ENCODE data around the gene GTF3C5.
A peak's percentile ranks its signal among the peaks of the same experiment; 100 is the strongest.
"Not testable (repeated sequence)": the region's sequence is repeated elsewhere in the genome, so short reads cannot be mapped to it uniquely, and the experiment has no call there.

GTF3C5 gene

DNA sequence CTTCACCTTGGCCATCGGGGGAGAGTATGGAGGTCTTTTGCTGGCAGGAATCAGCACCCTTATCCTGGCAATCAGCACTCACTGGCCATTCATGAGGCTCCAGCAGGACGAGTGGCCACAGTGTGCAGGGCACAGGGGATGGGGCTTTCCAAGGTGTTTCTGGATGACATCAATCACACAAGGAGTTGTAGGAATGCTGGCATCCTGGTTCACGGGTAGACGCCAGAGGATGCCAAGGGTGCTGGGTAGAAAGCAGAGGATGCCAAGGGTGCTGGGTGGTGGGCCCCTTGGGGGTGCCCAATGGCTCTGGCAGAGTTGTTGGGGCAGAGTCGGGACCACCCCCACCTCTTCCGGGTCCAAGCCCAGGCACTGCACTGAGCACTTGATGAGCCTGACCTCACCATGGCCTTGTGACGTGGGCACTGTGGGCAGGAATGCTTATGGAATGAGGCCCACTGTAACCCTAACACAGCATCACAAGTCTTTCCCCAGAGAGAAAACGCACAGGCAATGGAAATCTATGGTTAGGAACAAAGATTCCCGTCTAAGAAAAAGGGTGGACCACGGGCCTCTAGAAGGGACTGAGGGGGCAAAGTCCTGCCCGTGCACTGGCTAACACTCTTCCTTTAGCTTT is 60.1 kb downstream of the GTF3C5 start:
- DNase-seq (ENCODE audit: low read depth) = no peak

DNA sequence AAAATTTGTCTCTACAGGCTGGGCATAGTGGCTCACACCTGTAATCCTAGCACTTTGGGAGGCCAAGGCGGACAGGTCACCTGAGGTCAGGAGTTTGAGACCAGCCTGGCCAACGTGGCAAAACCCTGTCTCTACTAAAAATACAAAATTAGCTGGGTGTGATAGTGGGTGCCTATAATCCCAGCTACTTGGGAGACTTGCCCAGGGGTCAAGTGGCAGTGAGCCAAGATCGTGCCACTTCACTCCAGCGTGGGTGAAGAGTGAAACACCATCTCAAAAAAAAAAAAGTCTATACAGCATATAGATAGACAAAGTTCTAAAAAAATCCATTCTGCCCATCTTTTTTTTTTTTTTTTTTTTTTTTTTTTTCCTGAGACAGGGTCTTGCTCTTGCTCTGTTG is 63.6 kb downstream of the GTF3C5 start:
- not testable (repeated sequence) for DNase-seq (ENCODE audit: low read depth)

DNA sequence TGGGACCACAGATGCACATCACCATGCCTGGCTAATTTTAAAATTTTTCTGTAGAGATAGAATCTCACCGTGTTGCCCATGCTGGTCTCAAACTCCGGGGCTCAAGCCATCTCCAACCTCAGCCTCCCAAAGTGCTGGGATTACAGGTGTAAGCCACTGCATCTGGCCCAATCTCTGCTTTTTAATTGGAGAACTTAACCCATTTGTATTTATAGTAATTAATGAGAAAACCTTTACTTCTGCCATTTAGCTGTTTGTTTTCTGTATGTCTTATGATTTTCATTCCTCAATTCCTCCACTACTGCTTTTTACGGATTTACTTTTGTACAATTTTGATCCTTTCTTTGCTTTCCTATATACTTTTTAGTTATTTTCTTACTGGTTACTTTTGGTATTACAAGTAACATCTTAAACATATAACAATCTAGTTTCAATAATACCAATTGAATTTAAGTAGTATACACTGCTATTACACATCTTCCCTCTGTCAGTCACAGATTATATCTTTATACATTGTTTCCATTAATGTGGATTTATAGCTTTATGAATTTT is 64.1 kb downstream of the GTF3C5 start:
- DNase-seq (ENCODE audit: low read depth) = no peak

DNA sequence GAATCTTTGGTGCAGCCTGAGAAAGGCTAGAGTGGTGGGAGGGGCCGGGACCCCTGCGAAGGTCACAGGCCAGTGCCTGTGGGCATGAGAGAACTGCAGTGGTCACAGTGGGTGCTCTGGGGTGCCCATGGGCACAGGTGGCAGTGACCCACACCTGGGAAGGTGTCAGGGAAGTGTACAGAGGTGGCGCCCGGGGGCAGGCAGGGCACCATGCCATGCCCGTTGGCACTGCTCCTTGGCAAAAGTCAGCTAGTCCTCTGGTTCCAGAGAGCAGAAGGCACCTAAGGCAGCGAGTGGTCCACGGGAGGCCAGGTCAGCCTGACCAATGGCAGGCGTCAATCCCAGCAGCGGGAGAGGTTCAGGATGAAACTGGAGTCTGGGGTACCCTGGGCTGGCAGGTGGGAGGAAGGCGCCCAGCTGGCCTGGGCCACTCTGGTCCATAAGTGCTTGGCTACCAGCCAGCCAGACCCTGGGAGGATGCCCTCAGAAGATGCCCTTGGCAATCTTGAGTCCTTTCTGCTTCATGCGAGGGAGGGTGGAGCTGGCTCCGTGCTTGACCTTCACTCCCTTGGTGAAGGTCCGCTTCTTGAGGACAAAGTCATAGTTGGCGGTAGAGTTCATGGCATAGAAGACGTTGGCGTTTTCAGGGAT is 67.4 kb downstream of the GTF3C5 start:
- no peak for DNase-seq (ENCODE audit: low read depth)

DNA sequence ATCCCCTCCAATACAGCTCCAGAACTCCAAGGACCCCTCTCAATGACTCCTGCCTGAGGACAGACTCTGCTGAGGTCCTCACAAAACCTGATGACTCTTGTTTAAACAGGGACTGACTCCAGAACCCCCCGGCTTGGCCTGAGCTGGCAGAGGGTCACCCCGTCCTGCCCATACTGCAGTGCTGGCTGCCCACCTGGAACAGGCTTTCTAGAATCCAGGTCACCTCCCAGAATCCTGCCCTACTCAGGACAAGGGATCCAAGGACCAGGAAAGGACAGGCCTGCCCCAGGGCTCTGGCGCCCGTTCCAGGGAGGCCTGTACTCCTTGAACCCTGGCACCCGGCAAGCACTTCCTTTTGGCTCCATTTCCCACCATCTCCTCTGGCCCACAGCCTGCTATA is 68.1 kb downstream of the GTF3C5 start:
- DNase-seq (ENCODE audit: low read depth) = no peak

DNA sequence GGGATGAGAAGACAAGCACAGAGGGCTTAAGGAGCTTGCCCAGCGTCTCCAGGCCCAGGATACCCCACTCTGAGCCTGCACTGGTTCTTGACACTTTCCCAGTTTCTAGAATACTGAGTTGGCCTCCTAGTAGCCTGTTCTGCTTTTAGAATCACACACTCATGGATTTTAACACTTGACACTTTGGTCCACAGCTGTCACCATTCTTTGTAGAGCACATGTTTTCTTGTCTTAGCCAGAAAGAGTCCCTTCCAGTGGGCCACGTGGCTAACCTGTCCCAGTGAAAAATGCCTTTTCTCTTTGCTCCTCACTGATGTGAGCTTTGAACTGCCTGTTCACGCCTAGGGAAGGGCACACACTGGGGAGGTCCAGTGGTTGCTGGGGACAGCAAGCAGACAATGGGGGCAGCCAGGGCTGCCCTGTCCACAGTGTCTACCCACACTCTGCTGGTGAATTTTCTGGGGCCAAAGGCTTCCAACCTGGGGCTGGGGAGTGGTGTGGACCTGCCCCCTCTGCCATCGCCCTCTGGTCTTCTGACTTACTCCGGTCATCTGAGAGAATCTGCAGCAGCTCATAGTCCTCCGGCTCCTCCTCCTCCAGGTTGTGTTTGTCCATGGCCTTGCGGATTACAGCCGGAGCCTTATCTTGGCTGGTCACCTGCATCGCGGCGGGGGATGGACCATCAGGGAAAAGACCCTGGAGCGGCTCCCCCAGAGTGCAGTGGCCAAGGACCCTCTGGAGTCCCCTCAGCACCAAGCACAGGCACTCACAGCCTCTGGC is 69.1 kb downstream of the GTF3C5 start:
- DNase-seq (ENCODE audit: low read depth) = no peak

DNA sequence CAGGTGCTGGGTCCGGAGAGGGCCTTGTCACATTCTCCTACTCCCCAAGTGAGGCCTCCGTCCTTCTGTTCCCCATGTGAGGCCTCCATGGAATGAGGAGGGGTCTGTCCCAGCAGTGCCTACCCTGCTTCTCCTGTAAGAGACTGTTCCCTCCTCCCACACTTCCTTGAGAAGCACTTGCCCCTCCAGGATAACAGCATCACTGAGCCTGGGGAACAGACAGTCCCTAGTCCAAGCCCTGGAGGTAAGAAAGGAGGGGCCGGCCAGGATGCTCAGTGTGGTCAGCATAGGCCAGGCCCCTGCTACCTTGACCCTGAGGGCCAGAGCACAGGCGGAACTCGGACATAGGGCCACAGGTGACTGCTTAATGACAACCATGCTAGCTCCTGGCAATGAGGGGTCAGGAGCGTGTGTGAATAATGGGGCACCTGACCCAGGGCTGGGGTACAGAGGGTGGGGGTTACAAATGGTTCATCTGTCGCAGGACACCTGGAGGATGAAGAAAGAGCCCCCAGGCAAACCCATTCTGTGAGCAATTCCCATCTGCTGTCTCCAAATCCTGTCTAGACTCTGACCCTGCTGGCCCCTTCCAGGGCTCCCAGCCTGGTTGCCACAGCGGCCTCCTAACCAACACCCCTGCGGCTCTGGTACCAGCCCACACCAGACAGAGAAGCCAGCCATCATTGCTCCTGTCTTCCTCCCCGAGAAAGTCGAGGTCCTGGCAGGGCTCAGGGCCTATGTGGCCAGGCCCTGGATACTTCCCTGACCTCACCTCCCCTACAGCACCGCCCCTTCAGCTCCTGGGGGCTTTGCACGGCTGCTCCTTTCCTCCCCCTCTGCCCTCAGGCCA is 69.9 kb downstream of the GTF3C5 start:
- DNase-seq (ENCODE audit: low read depth) = no peak

DNA sequence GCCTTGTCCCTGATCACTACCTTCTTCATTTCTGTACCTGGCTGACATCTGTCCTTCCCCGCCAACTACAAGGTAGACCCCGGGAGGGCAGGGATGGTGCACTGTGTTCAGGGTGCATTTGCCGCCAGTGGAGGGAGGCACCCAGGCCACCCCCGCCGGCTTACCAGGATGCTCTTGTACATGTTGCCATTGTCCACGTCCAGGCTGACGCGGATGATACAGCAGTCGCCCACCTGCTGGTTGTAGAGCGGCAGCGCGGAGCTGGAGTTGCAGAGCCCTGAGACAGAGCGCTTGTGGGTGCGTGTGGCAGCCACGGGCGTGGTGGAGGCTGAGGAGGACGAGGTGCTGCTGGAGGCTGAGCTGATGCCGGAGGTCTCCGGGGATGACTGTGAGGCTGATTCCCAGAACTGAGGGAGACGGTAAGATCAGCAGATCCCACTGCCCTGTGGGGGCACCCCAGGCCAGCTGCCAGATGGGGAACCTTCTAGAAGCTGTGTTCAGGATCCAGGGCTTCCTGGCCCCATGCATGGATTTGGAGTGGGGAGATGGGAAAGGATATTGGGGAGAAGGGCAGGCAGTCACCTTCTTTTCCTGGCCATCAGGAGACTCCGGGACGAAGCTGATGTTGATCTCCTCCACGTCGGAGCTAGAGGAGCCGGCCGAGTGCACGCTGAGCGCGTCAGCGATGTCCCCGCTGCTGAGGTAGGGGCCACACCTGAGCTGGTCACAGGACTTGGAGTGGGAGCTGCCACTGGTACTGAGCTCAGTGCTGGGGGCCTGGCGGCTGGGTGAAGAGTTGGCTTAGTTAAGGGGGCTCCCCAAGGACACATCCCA is 70.8 kb downstream of the GTF3C5 start:
- no peak for DNase-seq (ENCODE audit: low read depth)

DNA sequence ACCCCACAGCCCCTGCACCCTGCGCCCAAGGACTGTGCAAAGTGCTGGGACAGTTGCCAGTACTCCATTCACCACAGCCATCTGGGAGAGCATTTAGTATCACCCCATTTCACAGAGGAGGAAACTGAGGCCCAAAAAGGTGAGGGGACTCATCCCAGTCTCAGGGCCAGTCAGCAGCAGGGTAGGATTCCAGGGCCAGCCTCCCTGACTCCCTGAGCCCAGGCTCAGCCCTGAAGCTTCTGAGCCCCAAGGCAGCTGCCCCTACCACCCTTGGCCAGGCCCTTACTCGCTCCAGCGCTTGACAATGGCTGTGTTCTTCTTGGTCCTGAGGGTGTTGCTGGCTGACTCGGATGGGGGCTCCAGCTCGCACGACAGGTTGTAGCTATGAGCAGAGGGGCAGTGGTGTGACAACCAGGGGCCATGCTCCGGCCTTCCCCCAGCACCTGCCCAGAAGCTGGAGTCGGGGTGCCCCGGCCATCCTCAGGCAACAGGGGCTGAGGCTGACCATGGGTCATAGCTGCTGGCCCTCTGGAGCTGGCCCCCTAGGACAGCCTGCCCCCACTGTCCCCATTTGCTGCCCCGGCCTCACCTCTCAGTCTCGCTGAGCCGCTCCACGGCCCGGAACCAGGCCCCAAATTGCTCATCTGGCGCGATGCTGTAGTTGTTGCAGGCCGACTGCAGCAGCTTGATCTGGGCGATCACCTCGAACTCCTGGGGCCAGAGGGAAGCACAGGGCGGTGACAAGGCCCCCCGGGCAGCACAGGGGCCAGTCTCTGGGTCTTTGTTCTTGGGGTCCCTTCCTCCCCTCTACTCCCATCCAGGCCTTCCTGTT is 71.6 kb downstream of the GTF3C5 start:
- no peak for DNase-seq (ENCODE audit: low read depth)

DNA sequence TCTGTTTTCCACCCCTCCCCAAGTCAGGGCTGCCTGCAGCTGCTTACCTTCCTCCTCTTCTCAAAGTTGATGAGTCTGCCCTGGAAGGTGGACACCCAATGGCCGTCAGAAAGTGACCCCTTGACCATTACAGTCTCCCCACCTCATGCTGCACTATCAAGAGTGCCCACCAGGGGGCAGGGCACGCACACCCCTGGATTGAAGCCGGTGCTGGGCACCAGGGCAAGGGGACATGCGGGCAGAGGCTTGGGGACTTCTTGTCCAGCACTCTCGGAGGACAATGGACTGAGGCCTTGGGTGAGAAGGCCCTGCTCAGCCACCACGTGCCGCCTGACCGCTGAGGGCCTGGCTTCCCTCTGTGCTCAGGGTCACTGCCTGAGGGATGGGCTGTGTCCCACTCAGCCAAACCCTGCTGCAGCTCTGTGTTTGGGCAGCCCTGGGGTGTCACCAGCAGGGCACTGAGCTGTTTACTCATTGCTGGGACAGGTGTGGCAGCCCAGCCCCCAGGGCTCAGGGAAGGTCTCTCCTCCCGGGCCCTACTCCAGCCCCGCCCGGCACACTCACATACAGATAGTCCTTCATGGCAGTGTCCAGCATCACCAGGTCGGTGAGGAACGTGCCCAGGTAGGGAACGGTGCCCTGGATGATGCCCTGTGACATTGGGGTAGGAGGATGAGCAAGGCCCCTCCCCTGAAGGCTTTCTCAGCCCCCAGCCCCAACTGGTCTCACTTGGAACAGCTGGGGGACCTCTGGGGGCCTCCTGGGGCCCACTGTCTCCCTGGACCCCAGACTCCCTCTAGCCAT is 72.6 kb downstream of the GTF3C5 start:
- DNase-seq (ENCODE audit: low read depth) = peak; percentile 38

DNA sequence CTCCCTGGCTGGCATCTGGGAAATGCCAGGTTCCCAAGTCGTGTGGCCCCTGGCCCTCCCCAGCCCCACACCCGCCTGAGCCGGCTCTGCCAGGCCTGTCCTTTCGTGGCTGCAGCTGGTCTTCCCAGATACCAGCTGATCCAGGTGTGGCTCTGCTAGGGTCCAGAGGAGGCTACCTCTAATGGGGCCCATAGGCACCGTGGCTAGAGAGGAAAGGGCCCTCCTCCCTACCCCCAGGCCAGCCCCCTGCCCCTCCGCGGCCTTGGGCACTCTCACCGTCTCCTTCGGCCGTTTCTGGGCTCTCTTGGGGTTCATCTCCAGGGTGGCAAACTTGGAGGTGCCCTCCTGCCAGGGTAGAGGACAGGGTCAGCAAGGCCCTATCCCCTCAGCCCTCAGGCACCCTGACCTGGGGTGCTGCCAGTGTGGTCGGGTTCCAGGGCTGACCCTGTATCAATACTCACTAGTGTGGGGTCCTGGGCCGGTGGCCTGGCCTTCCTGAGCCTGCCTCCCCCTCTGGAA is 73.2 kb downstream of the GTF3C5 start:
- no peak for DNase-seq (ENCODE audit: low read depth)

DNA sequence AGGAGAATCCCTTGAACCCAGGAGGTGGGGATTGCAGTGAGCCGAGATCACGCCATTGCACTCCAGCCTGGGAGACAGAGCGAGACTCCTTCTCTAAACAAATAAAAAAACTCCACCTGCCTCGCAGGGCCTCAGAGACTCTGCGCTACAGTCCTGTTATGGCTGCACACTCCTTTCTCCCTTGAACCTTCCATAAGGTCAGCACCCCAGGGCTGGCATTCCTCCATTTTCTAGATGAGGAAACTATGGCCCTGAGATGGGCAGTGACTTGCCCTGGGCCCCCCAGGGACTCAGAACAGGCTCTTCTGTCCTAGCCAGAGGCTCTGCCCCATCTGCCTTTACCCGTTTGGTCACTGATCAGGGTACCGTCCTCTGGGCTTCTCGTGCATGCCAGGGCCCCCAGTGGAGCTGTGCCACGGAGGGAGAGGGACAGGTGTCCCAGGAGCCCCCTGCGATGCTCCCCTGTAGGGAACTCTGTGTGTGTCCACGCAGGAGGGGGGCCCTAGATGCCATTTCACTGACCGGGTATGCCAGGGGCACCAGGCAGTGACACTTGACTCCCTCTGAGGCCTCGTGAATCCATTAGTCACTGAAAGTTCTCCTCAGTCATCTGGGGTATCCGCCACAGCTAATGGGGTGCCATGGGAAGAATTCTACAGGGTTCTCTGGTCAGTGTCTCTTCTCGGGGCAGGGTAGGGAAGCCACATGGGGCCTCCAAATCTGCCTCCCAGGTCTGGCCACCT is 74.1 kb downstream of the GTF3C5 start:
- no peak for DNase-seq (ENCODE audit: low read depth)

DNA sequence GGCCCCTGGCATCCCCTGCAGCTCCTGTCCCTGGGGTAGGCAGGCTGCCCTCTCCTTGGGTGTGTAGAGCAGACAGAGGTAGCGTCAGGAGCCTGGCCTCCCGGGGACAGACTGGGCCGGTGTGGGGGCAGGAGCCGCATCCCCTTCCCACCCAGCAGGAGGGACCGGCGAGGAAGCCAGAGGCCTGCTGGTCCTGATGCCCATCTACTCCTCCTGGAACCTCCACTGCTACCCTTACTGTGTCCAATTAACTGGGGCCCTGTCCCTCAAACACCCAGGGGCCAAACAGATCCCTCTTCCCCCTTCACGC is 74.6 kb downstream of the GTF3C5 start:
- no peak for DNase-seq (ENCODE audit: low read depth)

DNA sequence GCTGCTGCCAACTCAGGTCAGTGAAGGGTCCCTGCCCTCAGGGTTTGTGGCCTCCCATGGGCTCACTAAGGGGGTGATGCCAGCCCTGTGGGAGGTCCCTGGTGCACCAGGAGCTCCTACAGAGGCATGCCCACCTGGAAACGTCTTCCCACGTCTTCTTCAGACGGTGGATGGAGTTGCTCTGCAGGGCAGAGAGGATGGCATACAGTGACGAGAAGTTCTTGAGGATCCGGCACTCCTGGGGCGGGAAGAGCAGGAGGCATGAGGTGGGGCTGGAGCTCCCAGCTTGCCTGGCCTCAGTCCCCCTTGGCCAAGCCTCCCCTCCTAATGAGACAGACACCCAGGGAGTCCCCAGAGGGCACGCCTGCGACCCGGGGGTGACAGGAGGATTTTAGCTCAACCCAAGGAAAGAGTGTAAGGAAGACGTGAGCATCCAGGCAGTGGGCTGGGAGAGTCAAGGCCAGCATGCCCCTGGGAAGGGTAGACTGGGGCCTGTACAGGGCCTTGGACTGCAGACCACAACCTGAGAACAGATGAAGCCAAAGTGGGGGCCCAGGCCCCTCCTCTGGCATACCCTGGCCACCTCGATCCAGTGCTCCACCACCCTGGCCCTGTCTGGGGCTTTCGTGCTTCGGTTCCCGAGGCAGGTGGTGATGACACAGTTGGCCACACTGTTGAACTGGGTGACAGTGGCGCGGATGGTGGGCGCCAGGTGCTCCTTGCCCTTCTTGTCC is 75.9 kb downstream of the GTF3C5 start:
- no peak for DNase-seq (ENCODE audit: low read depth)

DNA sequence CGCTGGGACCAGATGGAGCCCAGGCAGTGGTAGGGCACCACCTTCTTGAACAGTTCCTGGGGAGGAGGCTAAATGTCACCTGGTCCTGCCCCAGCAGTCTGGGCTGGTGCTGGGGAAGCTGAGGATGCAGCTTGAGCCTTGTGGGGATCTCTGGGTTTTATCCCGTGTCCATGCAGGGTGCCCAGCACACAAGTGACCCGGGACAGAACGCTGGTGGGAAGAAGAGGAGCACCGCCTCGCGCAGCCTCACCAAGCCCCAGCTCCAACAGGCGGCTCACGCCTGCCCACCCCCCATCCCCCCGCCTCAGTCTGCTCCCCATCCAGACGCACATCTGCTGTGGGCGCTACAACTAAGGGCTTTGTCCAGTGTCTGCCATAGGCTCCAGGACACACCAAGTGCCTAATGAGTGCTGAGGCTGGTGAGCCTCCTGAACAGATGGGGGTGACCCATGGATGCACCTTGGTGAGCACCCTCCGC is 76.5 kb downstream of the GTF3C5 start:
- DNase-seq (ENCODE audit: low read depth) = no peak
